Measurements from ENCODE around the gene STON2. TPM values are rescaled to one million over a fixed set of nuclear protein-coding genes. Genes with fewer than 3 reads are reported as not detected.

STON2 gene
- total RNA-seq, 1 experiment from 2014 or later = 9.1 TPM

- TF ChIP-seq, protein P1, sequence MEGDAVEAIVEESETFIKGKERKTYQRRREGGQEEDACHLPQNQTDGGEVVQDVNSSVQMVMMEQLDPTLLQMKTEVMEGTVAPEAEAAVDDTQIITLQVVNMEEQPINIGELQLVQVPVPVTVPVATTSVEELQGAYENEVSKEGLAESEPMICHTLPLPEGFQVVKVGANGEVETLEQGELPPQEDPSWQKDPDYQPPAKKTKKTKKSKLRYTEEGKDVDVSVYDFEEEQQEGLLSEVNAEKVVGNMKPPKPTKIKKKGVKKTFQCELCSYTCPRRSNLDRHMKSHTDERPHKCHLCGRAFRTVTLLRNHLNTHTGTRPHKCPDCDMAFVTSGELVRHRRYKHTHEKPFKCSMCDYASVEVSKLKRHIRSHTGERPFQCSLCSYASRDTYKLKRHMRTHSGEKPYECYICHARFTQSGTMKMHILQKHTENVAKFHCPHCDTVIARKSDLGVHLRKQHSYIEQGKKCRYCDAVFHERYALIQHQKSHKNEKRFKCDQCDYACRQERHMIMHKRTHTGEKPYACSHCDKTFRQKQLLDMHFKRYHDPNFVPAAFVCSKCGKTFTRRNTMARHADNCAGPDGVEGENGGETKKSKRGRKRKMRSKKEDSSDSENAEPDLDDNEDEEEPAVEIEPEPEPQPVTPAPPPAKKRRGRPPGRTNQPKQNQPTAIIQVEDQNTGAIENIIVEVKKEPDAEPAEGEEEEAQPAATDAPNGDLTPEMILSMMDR (conservative IDR thresholded peaks at IDR 0.05) = no peak
- TF ChIP-seq EZH2 (IDR thresholded peaks at IDR 0.05; ENCODE audit: low read depth) = no peak
- H3K27ac ChIP-seq = no peak overlapping the region
- no peak overlapping the region for H3K4me3 ChIP-seq
- CTCF ChIA-PET = no interaction called here
- H3F3A ChIP-seq (ENCODE audit: insufficient read depth, low read depth) = no peaks in the 10 kb centered on the region
- H3K9me3 ChIP-seq (ENCODE audit: insufficient read depth, low read depth) = no peaks in the 10 kb centered on the region
- 0 out of 2 replicates have a peak, but pooled peaks cover 2% of the 10 kb centered on the region for H3K4me1 ChIP-seq (replicated peaks; ENCODE audit: insufficient read depth)
- POLR2A ChIA-PET (ENCODE audit: unreplicated experiment) = no interaction called here
- H3K4me2 ChIP-seq = no peak overlapping the region
- no peaks in the 10 kb centered on the region for H3K9me2 ChIP-seq (ENCODE audit: insufficient read depth)
- H3K79me2 ChIP-seq (ENCODE audit: low read depth) = no peaks in the 10 kb centered on the region
- no TSS peak for BruUV-seq (replicated peaks)
- H3K36me3 ChIP-seq (ENCODE audit: low read depth) = no peaks in the 10 kb centered on the region
- H4K20me1 ChIP-seq (ENCODE audit: insufficient read depth) = no peaks in the 10 kb centered on the region
- DNase-seq = no peak
- no peak overlapping the region for H2AFZ ChIP-seq
- no peaks in the 10 kb centered on the region; the same call in 1 of the 2 replicates for H3K27me3 ChIP-seq (ENCODE audit: insufficient read depth, low read depth)
- intact Hi-C loops (cut with micrococcal nuclease; ENCODE audit: unreplicated experiment) = no loop called here
Measured at GRCh38 chr14:81440041-81440440, 39.9 kb upstream of the STON2 start.

DNA sequence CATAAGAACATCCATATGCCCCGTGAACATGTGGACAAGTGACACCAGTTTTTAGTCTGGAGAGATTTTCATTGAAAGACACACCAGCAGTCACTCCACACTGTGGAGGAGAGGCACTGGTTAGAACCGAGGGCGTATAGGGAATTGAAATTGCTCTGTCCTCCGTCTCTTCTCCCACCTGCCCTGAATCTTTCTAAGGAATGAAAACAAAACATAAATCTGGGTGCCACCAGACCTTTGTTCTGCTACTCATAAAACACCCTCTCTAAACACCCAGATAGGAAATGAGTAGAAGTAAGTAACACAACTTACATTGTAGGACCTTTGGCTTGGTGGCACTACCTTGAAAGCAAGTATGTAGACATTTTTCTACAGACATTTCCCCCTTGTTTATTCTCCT is 37.1 kb upstream of the STON2 start:
- no peaks in the 10 kb centered on the region for H3F3A ChIP-seq (ENCODE audit: insufficient read depth, low read depth)
- no peak for DNase-seq
- H3K27me3 ChIP-seq (ENCODE audit: insufficient read depth, low read depth) = no peaks in the 10 kb centered on the region; the same call in 1 of the 2 replicates
- H2AFZ ChIP-seq = no peak overlapping the region
- H3K36me3 ChIP-seq (ENCODE audit: low read depth) = no peaks in the 10 kb centered on the region
- no peaks in the 10 kb centered on the region for H3K9me3 ChIP-seq (ENCODE audit: insufficient read depth, low read depth)
- H4K20me1 ChIP-seq (ENCODE audit: insufficient read depth) = no peaks in the 10 kb centered on the region
- TF ChIP-seq, protein P1 (conservative IDR thresholded peaks at IDR 0.05) = no peak
- TF ChIP-seq EZH2 (IDR thresholded peaks at IDR 0.05; ENCODE audit: low read depth) = no peak
- no peaks in the 10 kb centered on the region for H3K9me2 ChIP-seq (ENCODE audit: insufficient read depth)
- POLR2A ChIA-PET (ENCODE audit: unreplicated experiment) = no interaction called here
- CTCF ChIA-PET = no interaction called here
- H3K4me1 ChIP-seq (replicated peaks; ENCODE audit: insufficient read depth) = 0 out of 2 replicates have a peak, but pooled peaks cover 4% of the 10 kb centered on the region
- H3K27ac ChIP-seq = no peak overlapping the region
- H3K79me2 ChIP-seq (ENCODE audit: low read depth) = no peaks in the 10 kb centered on the region
- no peak overlapping the region for H3K4me3 ChIP-seq
- intact Hi-C loops (cut with micrococcal nuclease; ENCODE audit: unreplicated experiment) = loop anchor here (10.0 kb wide), 1 partner anchor 112 kb away; no protein-coding TSS in a partner anchor
- no peak overlapping the region for H3K4me2 ChIP-seq
- BruUV-seq (replicated peaks) = no TSS peak

DNA sequence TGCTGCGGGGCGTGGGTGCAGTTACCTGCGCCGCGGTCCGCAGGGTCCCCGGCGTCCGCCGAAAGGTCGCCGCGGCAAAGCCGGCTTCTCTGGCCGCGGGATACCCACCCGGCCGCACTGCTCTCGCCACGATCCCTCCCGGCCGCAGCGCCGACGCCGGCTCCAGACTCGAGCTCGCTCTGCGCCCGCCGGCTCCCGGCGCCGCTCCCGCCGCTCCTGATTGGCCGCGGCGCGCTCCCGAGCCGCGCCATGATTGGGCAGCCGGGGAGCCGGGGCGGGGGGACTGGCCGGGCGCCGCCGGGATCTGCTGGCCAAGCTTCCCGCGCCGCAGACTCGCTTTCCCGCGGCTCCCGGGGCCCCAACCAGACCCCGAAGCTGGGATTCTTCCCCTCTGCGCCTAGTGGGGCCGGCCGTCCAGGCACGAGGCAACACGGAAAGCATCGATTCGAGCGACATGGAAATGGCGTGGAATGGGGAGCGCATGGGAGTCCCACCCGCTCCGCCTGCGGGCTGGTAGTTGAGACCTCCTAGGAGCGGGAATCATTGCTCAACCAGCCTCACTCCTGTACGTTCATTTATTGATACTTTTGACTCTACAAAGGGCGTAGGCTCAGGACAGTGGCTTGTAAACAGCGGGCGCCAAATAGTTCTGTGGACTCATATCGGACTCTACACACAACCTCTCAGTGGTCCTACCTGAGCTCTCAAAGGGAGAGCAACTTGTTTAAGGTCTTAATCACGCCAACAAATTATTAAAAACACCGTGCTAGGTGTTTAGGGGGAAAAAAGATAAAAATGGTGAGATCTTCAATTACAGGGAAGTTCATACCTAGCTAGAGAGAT is 36.4 kb upstream of the STON2 start:
- H3K9me2 ChIP-seq (ENCODE audit: insufficient read depth) = no peaks in the 10 kb centered on the region
- H3K4me2 ChIP-seq = peak overlapping the region; percentile 86
- peak overlapping the region; percentile 84 for H2AFZ ChIP-seq
- intact Hi-C loops (cut with micrococcal nuclease; ENCODE audit: unreplicated experiment) = loop anchor here (10.0 kb wide), 1 partner anchor 112 kb away; no protein-coding TSS in a partner anchor
- H3K27me3 ChIP-seq (ENCODE audit: insufficient read depth, low read depth) = no peaks in the 10 kb centered on the region; the same call in 1 of the 2 replicates
- H3F3A ChIP-seq (ENCODE audit: insufficient read depth, low read depth) = no peaks in the 10 kb centered on the region
- no peak overlapping the region for H3K27ac ChIP-seq
- TF ChIP-seq, protein P1 (conservative IDR thresholded peaks at IDR 0.05) = no peak
- no peak for TF ChIP-seq EZH2 (IDR thresholded peaks at IDR 0.05; ENCODE audit: low read depth)
- no peaks in the 10 kb centered on the region for H3K36me3 ChIP-seq (ENCODE audit: low read depth)
- H3K4me1 ChIP-seq (replicated peaks; ENCODE audit: insufficient read depth) = 0 out of 2 replicates have a peak, but pooled peaks cover 4% of the 10 kb centered on the region
- ChIA-PET CTCF (interaction anchor here (0.7 kb wide), 1 partner anchor 166 kb away, joined by 3 read pairs; no protein-coding TSS in a partner anchor), POLR2A (ENCODE audit: unreplicated experiment) (no interaction called here)
- BruUV-seq (replicated peaks) = no TSS peak
- H3K4me3 ChIP-seq = peak overlapping the region; percentile 67
- H3K9me3 ChIP-seq (ENCODE audit: insufficient read depth, low read depth) = no peaks in the 10 kb centered on the region
- peak; percentile 42 to 47 for DNase-seq
- no peaks in the 10 kb centered on the region for H4K20me1 ChIP-seq (ENCODE audit: insufficient read depth)
- no peaks in the 10 kb centered on the region for H3K79me2 ChIP-seq (ENCODE audit: low read depth)
